ENCODE results near the gene ZNF729. TPM values are rescaled to one million over a fixed set of nuclear protein-coding genes. Genes with fewer than 3 reads are reported as not detected.

ZNF729 gene
- total and polyA plus RNA-seq, 2 of the 13 experiments (the other 11 are each of a cell fraction or from before 2014, with no cell fraction given): not detected

GRCh38 chr19:22327321-22327720 is 41.1 kb downstream of the ZNF729 start:
- intact Hi-C loops (cut with micrococcal nuclease; ENCODE audit: unreplicated experiment) (no loop called here), in situ Hi-C loops (cut with HindIII; ENCODE audit: extremely low pct_ligation_motif_present, low pct_unique_long_range_greater_than_20kb) (no loop called here)
- H3K36me3 ChIP-seq (replicated peaks in 1 of 2; ENCODE audit: control insufficient read depth in 1 of 2, insufficient read depth in 2 of 2, low read length in 2 of 2): no peaks in the 10 kb centered on the region
- H3K27me3 ChIP-seq (ENCODE audit: control insufficient read depth in 1 of 2, insufficient read depth in 2 of 2, low read length in 2 of 2): no peaks in the 10 kb centered on the region
- TF ChIP-seq HNRNPL (IDR thresholded peaks at IDR 0.05; ENCODE audit: low read depth, low read length): no peak
- no peak for TF ChIP-seq BHLHE40 (IDR thresholded peaks at IDR 0.05; ENCODE audit: low read length)
- no peak for TF ChIP-seq ZNF615 (CRISPR knock-in tag; IDR thresholded peaks at IDR 0.05; ENCODE audit: borderline replicate concordance)
- no peak for TF ChIP-seq ZNF768 (CRISPR knock-in tag; IDR thresholded peaks at IDR 0.05)
- TF ChIP-seq TRAFD1 (CRISPR knock-in tag; IDR thresholded peaks at IDR 0.05; ENCODE audit: borderline replicate concordance): no peak
- TF ChIP-seq TEAD2 (CRISPR knock-in tag; IDR thresholded peaks at IDR 0.05): no peak
- TF ChIP-seq ZBTB21 (CRISPR knock-in tag; IDR thresholded peaks at IDR 0.05): no peak
- TF ChIP-seq KLF6 (CRISPR knock-in tag; IDR thresholded peaks at IDR 0.05): no peak
- no peak for TF ChIP-seq CENPT (CRISPR knock-in tag; IDR thresholded peaks at IDR 0.05; ENCODE audit: low read depth)
- no peak for TF ChIP-seq KLF9 (CRISPR knock-in tag; IDR thresholded peaks at IDR 0.05; ENCODE audit: low read depth)
- TF ChIP-seq CREM (IDR thresholded peaks at IDR 0.05): no peak
- no peak for TF ChIP-seq CREM (CRISPR knock-in tag; IDR thresholded peaks at IDR 0.05)
- TF ChIP-seq DMTF1 (CRISPR knock-in tag; IDR thresholded peaks at IDR 0.05): no peak
- TF ChIP-seq RCOR2 (CRISPR knock-in tag; IDR thresholded peaks at IDR 0.05): no peak
- TF ChIP-seq MAFG (CRISPR knock-in tag; IDR thresholded peaks at IDR 0.05): no peak
- no peaks in the 10 kb centered on the region for H4K20me1 ChIP-seq (ENCODE audit: insufficient read depth, low read length)
- no peak overlapping the region for H3K9ac ChIP-seq (ENCODE audit: insufficient read depth, low read depth, low read length)
- no peak overlapping the region for H3K4me3 ChIP-seq (replicated peaks in 1 of 3; ENCODE audit: insufficient read depth in 1 of 3, low read depth in 2 of 3, low read length in 3 of 3)
- H3K27ac ChIP-seq (ENCODE audit: extremely low read length, insufficient read depth, low read length): no peak overlapping the region
- ChIA-PET POLR2A (no interaction called here), CTCF (ENCODE audit: low intra/inter-chr PET ratio, low total read pairs) (no interaction called here)
- no peaks in the 10 kb centered on the region for H3K4me1 ChIP-seq (ENCODE audit: insufficient read depth, low read length)
- peaks cover 99% of the 10 kb centered on the region for H3K9me3 ChIP-seq (ENCODE audit: low read length)
- BruUV-seq (replicated peaks): no TSS peak
- FAIRE-seq: no peak
- no peak for ATAC-seq
- no peaks in the 10 kb centered on the region for H3K79me2 ChIP-seq (ENCODE audit: insufficient read depth, low read length)
- no peak for DNase-seq (ENCODE audit: low spot score)
- no peak overlapping the region for H3K4me2 ChIP-seq (ENCODE audit: low read depth, low read length)
- no peak overlapping the region for H2AFZ ChIP-seq (ENCODE audit: low read length)
- WGBS (ENCODE audit: low lambda C conversion rate): 24% methylated on average over 3 of the region's 3 CpGs

Measured in HepG2 (cell line).